Measurements from ENCODE around the gene SPDYE5.
"Not testable (repeated sequence)": the region's sequence is repeated elsewhere in the genome, so short reads cannot be mapped to it uniquely, and the experiment has no call there.

SPDYE5 gene, protein sequence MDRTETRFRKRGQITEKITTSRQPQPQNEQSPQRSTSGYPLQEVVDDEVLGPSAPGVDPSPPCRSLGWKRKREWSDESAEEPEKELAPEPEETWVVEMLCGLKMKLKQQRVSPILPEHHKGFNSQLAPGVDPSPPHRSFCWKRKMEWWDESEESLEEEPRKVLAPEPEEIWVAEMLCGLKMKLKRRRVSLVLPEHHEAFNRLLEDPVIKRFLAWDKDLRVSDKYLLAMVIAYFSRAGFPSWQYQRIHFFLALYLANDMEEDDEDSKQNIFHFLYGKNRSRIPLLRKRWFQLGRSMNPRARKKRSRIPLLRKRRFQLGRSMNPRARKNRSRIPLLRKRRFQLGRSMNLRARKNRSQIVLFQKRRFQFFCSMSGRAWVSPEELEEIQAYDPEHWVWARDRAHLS

DNA sequence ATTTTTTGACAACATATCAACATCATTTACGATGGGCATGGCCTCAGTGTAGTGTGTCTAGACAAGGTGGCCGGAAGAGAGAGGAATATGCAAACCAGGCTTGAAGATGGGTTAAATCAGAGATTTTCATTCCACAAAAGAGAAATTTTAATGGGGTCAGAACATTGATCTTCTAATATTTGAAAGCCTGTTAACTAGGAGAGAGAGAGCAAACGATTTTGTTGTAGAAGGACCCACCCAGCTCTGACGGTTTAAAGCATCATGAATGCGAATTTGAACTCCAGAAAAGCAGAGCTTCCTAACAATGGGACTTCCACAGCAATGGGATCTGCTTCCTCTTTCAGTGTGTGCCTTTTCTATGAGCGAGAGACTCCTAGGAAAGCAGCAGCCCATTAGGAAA, at the start of gene SPDYE5:
Gene SPDYE5, plus strand, starts transcription at position 301 of the 400 bp plus-strand sequence. CDS start 1,728 bp downstream, outside the sequence.
- DNase-seq, result not testable (repeated sequence)

DNA sequence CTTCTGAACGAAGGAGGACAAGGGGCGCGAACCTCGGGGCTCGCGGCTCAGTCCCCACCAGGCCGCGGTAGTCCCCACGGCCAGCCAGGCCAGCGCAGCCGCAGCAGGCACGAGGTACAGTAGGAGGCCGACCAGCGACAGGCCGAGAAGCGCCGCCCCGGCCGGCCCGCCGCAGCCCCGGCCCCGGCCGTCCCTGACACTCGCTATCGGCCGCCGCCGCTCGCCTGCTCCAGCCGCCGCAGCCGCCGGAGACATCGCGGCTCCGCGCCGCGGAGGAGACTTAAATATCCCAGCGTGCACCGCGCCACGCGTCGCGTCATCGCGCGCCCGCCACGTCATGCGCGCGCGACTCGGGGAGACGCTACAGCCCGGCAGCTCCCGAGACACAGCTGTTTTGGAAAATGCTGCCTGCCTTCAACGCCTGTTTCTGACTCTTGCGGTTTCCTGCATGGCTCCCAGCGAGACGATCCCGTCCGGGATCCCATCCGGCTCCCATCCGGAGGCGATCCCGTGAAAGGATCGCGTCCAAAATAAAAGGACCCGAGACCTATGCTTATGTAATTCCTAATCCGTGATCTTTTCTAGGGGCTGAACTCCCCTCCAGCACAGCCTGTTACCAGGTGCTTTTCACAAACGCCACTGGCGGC, 49.5 kb upstream of the SPDYE5 start:
- peak; percentile 22 for DNase-seq

DNA sequence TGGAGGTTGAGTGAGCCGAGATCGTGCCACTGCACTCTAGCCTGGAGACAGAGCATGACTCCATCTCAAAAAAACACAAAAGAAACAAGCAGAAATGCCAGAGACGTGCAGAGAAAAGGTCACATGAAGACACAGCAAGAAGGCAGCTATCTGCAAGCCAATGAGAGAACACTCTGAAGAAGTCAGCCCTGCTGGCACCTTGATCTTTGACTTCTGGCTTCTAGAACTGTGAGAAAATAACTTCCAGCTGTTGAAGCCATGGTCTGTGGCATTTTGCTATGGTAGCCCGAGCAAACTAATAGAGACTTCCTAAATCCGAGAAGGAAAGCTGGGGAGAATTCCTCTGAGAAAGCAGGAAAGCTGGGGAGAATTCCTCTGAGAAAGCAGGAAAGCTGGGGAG, 42.2 kb upstream of the SPDYE5 start:
- DNase-seq, result not testable (repeated sequence)

DNA sequence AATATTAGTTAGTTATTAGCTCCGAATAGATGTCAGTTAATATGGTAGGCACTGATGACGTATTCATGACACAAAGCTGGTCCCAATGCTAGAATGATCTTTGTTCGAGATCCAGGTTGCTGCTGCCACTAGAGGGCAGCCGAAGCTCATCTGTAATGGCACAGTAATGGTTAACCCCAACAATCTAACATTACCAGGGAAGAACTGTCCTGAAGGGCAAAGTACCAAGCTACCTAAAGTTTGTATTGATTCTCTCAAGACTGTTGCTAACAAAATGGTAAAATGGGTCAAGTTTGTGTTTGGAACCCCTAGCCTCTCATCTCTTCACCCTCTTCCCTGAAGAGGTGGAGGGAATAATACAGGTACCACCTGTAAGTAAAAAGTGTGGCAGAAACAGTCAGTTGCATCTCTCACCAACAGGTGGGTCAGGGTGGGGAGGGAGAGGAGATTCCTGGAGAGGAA, 39.6 kb upstream of the SPDYE5 start:
- DNase-seq, result not testable (repeated sequence)

DNA sequence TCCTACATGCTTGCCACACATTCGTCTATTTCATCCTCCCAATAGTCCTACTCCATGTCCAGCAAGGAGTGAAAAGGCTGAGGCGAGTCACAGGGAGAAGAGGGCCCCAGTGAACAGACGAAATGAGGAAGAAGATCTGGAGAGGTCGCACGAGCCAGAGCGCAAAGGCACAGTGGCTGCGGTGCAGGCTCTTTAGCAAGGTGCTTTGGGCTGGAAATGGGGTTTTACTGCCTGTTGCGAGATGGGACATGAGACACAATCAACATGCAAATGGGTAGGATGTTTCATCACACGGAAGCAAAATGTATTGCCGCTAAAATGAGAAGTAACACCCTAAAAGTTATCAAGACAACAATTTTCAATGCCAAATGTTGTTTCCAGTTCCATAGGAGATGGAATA, 35.7 kb upstream of the SPDYE5 start:
- DNase-seq, result not testable (repeated sequence)

DNA sequence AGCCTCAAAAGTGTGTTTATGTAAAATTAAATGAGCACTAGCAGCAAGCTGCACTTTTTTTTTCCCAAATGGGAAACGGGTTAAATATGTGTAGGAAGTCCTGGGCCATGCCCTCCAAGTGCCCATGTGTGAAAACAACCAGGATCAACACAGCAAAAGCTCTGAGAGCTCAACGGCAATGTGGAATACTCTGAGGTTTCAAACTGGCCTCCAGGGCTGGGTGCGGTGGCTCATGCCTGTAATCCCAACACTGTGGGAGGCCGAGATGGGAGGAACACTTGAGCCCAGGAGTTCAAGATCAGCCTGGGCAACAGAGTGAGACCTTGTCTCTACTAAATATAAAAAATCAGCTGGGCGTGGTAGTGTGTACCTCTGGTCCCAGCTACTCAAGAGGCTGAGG, 34.1 kb upstream of the SPDYE5 start:
- not testable (repeated sequence) for DNase-seq

DNA sequence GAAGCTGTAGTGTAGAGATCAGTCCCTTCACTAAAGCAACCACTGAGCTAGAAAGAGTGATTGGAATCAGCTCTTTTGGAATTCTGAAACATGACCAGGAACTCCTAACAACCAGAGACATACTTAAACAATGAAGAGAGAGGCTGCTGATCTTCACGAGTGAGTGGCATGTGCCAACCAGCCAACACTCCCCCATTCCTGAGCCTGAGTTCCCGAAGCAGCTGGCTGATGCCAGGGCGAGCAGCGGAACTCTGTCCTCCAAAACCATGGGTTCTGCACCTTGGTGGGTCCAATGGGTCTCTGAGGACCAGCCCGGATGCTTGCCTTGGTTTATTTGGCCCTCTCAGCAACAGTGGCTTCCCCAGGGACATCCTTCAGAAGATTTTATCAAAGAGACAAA, 31.6 kb upstream of the SPDYE5 start:
- not testable (repeated sequence) for DNase-seq

DNA sequence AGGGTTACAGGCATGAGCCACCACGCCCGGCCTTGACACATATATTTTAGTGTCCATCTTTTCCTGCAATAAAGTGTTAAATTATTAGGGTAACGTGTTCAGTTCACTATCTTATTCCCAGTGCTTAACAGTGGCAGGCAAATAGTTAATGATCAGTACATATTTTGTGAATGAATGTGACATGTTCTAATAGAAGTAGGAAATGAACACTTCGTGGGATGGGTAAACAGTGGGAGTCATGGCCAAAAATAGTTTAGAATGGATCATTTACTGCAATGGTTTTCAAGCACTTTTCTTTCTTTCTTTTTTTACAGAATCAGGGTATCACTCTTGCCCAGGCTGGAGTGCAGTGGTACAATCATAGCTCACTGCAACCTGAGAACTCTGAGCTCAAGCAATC, 22.0 kb upstream of the SPDYE5 start:
- not testable (repeated sequence) for DNase-seq

DNA sequence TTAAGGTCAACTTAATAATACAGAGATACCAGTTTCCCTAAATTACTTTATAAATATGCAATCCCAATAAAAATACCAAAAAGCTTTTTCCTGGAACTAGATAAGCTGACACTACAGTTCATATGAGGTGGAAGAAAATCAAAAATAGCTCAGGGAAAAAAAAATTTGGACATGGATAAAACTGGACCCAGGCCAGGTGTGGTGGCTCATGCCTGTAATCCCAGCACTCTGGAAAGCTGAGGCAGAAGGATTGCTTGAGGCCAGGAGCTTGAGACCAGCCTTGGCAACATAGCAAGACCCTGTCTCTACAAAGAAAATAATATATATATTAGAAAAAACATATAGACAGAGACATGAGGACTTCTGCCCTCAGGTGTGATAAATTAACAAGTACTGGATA, 14.7 kb upstream of the SPDYE5 start:
- DNase-seq, result not testable (repeated sequence)

DNA sequence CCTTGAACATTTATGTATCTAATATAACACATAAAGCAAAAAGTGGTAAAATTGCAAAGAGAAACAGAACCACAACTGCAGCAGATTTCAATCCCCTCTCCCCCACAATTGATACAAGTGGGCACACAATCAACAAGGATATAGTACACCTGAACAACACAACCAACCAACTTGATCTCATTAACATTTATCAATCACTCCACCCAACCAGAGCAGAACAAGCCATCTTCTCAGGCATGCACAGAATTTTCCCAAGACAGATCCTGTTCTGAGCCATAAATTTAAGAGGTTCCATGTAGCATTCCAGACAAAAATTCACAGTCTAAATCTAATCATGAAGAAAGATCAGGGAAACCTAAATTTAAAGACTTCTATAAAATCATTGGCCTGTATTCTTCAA, 11.8 kb upstream of the SPDYE5 start:
- DNase-seq, result not testable (repeated sequence)

DNA sequence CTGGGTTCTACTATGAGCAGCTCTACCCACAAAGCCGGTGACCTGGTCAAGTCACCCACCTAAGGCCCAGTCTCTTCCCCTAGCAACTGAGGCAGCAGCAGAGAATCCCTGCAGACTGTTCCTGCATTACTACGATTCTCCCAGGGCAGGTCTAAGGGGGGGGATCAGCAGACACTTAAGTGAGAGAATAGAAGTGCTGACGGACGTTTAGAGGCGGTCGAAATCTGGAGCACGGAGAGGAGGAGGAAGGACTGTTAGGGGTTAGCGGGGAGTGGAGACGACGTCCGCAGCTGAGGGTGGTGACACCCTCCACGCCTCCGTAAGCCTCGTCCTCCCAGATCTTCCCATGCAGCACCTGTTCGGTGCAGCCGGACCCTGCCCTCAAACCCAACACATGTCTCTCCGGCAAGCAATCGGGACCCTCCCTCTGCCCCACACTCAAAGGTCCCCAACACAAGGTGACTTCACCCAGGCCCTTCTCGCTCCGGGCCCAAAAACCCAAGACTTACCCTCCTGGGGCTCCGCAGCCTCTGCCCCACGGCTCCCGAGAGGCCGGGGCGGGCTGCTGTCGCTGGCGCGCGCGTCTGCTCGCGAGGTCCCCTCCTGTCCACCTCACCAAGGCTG, 6.7 kb upstream of the SPDYE5 start:
- DNase-seq, result peak; percentile 27

DNA sequence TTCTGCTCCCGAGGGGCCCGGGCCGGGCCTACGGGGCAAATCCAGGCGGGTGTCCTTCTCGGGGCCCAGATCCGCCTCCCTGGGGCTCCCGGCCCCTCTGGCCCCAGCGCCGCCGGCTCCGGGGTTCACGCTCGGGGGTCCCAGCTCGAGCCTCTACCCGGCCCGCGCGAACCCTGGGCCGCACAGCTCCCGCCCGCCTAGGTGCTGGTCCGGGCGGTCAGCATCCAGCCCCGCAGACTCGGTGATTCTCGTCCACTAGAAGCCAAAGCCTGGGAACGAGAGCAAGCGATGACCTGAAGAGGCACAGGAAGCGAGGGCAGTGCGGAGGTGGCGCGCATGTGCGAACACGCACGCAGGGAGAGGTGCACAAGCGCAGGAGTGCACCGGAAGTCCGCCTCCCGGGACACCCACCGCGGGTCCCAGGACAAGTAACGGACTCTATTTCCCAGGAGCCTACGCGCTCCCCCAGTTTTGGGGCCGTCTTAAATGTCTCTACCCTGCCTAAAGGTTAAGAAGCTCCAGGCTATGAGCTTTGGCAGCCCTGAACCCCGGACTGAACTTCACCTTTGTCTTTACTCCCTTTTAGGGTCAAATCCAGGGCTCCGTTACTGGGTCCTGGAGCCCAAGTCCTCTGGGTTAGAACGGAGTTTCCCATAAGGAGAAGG, 6.0 kb upstream of the SPDYE5 start, which contains the start of gene POM121C:
Gene POM121C, minus strand, starts transcription at position 321 of the 665 bp plus-strand sequence. CDS start 44,803 bp downstream, outside the sequence.
- DNase-seq, result peak; percentile 93

DNA sequence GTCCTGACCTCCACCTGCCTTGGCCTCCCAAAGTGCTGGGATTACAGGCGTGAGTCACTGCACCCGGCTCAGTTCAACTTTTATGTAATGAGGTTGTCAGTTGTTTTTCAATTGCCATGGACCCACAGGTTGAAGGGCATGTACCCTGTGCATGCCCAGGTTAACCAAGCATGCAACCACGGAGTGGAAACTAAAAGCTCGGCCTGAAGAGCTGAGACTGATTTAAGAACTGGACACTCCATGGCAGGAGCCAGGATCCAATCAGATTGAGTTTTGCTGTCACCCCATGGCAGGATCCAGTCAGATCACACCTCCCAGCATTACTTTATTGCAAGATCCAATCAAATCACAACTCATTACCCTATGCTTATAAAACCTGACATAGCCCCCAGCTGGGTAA, 16.9 kb downstream of the SPDYE5 start:
- DNase-seq, result not testable (repeated sequence)

DNA sequence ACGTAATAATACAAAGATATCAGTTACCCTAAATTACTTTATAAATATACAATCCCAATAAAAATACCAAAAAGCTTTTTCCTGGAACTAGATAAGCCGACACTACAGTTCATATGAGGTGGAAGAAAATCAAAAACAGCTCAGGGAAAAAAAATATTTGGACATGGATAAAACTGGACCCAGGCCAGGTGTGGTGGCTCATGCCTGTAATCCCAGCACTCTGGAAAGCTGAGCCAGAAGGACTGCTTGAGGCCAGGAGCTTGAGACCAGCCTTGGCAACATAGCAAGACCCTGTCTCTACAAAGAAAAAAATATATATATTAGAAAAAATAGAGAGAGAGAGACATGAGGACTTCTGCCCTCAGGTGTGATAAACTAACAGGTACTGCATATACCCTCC, 26.7 kb downstream of the SPDYE5 start:
- not testable (repeated sequence) for DNase-seq

DNA sequence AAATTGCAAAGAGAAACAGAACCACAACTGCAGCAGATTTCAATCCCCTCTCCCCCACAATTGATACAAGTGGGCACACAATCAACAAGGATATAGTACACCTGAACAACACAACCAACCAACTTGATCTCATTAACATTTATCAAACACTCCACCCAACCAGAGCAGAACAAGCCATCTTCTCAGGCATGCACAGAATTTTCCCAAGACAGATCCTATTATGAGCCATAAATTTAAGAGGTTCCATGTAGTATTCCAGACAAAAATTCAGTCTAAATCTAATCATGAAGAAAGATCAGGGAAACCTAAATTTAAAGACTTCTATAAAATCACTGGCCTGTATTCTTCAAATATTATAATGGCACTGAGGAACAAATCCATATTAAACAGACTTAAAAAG, 29.6 kb downstream of the SPDYE5 start:
- not testable (repeated sequence) for DNase-seq

DNA sequence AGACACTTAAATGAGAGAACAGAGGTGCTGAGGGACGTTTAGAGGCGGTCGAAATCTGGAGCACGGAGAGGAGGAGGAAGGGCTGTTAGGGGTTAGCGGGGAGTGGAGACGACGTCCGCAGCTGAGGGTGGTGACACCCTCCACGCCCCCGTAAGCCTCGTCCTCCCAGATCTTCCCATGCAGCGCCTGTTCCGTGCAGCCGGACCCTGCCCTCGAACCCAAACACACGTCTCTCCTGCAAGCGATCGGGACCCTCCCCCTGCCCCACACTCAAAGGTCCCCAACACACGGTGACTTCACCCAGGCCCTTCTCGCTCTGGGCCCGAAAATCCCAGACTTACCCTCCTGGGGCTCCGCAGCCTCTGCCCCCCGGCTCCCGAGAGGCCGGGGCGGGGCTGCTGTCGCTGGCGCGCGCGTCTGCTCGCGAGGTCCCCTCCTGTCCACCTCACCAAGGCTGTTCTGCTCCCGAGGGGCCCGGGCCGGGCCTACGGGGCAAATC, 35.2 kb downstream of the SPDYE5 start:
- peak; percentile 13 for DNase-seq

DNA sequence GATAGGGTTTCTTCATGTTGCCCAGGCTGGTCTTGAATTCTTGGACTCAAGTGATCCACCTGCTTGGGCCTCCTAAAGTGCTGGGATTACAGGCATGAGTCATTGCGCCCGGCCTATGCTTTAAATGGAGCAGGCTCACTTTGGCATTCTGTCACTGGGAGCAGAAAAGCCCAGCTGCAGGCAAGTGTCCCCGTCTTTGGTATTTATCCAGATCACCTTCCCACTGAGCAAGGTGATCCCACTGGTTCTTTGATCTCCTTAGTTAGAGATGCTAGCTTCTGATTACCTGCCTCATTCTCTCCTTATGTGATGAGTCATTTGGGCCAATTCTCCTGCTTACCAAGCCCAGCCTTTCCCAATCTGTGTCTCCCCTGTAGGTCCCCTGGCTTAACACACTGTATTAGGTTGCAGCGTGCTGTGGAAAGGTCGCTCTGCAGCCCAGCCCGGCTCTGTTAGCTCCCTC, 39.3 kb downstream of the SPDYE5 start:
- no peak for DNase-seq

DNA sequence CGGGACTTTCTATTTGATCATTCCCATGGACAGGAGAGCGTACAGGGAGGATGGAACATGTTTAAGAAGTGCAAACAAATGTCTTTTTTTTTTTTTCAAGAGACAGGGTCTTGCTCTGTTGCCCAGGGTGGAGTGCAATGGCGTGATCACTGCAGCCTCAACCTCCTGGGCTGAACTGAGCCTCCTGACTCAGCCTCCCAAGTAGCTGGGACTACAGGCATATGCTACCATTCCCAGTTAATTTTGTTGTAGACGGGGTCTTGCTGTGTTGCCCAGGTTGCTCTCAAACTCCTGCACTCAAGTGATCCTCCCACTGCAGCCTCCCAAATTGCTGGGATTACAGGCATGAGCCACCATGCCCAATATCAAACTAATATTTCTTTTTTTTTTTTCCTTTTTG, 40.5 kb downstream of the SPDYE5 start:
- DNase-seq, result no peak

DNA sequence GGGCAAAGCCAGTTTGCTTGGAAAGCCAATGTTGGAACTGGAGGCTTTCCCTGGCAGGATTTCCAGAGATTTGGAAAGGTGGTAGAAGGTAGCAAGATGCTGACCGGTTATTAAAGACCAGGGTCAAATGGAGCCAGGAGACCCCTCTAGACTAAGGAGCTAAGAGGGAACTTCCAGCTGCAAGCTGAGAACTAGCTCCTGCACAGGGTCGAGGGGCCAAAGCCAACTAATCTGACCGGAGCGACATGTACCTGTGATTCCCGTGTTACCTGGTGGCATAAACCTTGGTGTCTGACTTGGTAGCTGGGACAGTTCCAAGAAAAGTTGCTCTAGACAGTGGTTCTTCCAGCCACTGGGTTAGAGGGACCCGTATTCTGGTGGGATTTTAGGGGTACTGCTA, 41.8 kb downstream of the SPDYE5 start:
- no peak for DNase-seq

DNA sequence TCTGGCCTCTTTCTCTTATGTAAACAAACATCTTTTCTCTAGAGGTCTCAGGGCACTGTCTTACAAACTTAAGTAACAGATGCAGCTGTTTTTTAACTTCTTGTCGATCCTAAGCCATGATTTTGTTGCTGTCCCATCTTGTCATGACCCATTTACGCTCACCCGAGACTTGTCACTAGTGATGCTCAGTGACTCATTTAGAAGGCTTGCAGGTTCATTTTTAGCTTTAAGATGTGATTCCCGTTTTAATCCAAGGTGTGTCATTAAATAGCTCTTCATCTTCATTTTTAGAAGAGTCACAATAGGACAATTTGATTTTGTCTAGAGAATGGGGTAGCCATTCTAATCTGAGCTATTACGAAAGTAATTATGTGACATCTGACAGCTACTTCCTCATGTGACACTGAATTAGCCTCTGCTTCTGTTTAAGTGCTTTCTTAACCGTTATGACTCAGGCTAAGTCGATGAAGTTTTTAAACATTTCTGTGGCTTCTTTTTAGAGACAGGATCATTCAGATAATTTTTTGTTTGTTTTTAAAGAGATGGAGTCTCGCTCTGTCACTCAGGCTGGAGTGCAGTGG, 42.7 kb downstream of the SPDYE5 start:
- DNase-seq, result peak; percentile 57

DNA sequence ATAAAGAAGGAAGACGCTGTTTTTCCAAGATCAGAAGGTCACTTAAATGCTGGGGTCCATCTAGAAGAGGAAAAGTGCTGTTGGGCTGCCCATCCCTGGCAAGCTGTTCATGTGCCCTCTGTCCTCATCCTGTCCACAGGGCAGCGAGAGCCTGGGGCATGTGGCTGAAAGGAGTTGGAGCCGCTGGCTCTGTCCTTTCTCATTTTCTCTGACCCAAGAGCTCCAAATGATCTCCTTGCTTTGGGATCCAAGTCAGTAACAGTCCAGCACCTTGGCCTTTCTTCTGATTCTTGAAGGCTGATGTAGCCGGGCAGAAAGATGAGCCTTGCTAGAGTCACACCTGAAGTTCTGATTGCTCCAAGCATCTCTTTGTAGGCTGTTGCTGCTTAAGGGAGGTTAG, 44.4 kb downstream of the SPDYE5 start:
- DNase-seq, result no peak

DNA sequence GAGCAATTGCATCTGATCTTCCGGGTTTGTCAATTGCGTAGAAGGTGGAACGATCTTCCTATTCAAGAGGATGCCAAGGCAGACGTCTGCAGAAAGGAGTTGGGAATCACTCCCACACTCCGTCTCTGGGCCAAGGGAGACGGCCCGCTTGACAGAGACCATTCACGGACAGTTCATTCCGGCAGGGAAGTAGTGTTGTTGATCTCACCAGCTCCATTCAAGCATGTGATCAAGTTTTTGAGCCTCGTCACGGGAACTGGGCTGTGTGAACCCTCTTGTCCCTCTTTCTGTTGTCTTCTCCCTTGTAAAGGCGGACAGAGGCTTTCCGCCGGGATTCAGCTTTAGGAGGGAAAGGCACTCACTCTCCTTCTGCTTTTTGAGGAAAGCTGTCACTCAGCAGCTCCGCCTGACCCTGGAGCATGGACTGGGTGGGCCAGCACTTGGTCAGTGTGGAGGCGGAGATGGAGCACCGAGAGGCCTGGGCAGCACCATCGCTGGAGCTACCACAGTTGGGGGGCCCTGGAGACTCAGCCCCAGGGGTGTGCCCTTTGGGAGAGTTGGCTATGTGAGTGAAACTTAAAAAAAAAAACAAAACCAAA, 44.9 kb downstream of the SPDYE5 start:
- no peak for DNase-seq

Measured in activated CD4-positive, alpha-beta T cell treated with anti-CD3 and anti-CD28 coated beads, Interleukin-2, Interleukin-6, amounts not matched to agents 100 ng/mL and 50 ng/mL, durations not matched to agents 16 hours and 8 hours (primary cell).